ENCODE measurements around the gene SUN1. TPM values are rescaled to one million over a fixed set of nuclear protein-coding genes. Genes with fewer than 3 reads are reported as not detected.
A peak's percentile ranks its signal among the peaks of the same experiment; 100 is the strongest.
"Not testable (repeated sequence)": the region's sequence is repeated elsewhere in the genome, so short reads cannot be mapped to it uniquely, and the experiment has no call there.

Gene SUN1
- total RNA-seq, 1 donor from 2014 or later: 234 TPM

GRCh38 chr7:833601-834258, 1.5 kb downstream of the SUN1 start:
- DNase-seq (ENCODE audit: low read depth): peak; percentile 56

GRCh38 chr7:834277-834676, 2.0 kb downstream of the SUN1 start:
- no peak for DNase-seq (ENCODE audit: low read depth)

GRCh38 chr7:835021-835420, 2.7 kb downstream of the SUN1 start:
- no peak for DNase-seq (ENCODE audit: low read depth)

DNA sequence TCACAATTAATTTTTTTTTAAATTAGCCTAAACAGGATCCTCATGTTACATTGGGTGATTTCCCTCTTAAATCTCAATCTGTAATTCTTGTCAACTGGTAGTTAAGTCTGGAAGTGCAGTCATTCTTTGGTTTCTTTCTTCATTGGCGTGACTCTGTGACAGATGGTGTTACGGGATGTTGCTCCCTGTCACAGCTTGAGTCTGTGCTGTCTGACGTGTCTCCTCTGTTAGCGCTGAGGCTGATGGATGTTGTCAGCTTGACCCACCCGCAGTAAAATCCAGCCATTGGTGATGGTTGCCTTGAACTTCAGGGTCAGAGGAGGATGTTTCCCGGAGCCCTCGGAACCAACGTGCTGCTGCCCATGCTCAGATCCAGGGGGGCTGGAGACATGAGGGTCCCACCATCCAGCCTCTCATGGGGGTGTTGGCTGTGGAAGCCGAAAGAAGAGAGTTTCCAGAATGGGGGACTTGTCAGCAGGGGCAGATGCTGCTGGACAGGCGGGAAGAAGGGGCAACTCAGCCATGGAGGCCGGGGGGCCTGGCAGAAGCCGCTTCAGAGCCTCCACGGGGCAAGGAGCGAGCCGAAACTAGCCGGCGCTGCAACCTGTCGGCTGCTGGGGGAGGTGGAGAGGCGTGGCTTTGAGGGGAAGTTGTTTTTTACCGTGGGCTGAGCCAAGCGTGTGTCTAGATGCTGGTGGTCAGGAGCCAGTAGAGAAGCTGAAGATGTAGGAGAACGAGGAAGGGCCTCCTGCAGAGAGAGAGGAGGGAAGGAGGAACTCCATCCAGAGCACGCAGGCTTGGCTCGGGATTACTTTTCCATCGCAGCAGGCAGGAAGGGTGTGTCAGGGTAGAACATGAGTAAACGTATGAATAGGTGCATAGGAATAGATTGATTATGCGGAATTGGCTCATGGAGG, 3.5 kb downstream of the SUN1 start:
- DNase-seq (ENCODE audit: low read depth): peak; percentile 50

- peak; percentile 46 for DNase-seq (ENCODE audit: low read depth)
Observed at GRCh38 chr7:836429-836828, 4.2 kb downstream of the SUN1 start.

DNA sequence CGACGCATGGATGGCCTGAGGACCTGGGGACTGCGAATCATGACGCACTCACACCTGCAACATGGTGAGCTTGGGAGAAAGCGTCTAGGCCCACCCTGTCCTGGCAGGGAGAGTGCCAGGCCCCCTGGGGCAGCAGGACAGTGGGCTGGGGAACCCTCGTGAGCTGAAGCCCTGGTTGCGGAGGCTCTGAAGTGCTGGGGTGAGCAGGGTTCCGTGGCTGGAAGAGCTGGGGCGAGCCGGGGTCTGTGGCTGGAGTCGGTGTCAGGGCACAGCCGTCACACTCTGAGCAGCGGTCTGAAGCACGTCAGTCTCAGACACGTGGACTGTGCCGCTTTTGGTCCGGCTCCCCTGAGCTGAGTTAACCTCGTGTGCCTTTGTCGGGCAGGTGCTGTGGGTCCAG, 4.7 kb downstream of the SUN1 start:
- DNase-seq (ENCODE audit: low read depth): no peak

DNA sequence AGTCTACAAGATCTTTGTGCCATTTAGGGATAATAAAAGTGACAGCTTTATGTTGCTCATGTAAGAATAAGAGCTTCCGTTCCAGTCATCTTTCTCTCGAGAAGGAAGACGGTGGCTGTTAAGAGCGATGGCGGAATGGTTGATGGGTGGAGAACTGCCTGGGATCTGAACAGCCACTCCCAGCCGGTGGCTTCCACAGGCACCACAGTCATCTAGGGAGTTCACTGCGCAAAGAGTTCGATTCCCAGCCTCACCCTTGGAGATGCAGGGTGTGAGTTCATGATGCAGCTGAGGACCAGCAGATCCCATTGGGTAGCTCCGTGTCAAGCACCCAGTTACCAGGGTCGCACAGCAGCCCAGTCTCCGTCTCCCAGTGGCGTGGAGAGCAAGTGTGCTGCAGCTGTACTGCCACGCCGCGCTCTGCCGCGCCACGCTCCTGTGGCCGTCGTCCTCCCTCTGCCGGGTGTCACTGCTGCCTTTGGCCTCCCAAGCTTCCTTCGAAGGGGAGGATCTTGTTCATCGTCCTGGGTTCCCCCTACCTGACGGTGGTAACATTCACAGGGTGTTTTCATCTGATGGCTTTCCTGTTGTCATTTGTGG, 7.8 kb downstream of the SUN1 start:
- no peak for DNase-seq (ENCODE audit: low read depth)

- DNase-seq (ENCODE audit: low read depth): no peak
Observed at GRCh38 chr7:841943-842342, 9.7 kb downstream of the SUN1 start.

- no peak for DNase-seq (ENCODE audit: low read depth)
Observed at GRCh38 chr7:842431-843031, 10.3 kb downstream of the SUN1 start.

- DNase-seq (ENCODE audit: low read depth): no peak
Observed at GRCh38 chr7:843230-843629, 11.0 kb downstream of the SUN1 start.

DNA sequence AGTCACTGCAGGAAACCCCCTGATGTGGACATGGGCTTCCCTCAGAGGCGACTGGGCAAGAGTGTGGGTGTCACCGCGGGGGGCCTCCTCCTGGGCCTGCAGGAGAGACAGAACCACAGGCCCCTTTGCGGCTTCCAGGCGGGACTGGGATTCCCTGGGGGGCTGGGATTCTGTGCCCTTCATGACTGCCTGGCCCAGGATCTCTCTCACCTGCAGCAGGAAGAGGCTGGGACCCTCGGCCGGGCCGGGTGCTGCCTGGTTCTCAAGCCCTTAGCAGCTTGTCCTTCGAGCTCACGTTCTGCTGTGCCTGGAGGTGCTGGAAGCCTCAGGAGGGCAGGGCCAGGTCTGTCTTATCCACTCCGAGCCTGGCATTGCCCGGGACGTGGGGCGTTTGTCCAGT, 11.8 kb downstream of the SUN1 start:
- no peak for DNase-seq (ENCODE audit: low read depth)

GRCh38 chr7:844514-844913, 12.2 kb downstream of the SUN1 start:
- DNase-seq (ENCODE audit: low read depth): no peak

DNA sequence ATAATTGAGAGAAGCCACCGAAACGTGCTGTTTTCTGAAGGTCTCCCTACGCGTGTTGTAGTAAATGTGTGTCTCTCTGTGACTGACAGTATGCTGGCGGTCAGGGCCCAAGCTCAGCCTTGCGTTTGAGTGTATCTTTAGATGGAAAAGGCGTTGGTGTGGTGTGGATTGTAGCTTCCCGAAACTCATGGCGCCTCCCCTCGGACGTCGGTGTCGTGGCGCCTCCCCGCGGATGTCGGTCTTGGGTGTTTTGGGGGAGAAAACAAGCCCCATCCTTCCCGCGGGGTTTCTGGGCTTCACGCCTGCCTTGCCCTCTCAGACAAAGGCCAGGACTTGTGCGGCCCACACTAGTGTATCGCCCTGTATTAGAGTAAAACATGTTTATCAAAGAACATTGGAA, 12.8 kb downstream of the SUN1 start:
- no peak for DNase-seq (ENCODE audit: low read depth)

DNA sequence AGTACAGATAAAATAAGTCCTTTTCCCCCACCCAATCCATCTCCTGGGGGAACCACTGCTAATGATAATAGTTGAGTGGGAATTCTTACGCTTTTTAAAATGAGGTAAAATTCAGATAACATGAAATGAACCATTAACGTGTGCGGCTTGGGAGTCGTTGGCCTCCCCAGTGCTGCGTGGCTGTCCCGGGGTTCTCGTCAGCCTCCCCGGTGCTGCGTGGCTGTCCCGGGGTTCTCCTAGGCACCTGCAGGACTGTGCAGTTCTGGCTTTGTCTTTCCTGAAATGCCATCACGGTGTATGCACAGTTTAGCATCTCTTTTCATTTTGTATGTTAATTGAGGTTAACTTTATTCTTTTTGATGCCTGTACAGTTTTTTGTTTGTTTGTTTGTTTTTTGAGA, 13.5 kb downstream of the SUN1 start:
- DNase-seq (ENCODE audit: low read depth): no peak

DNA sequence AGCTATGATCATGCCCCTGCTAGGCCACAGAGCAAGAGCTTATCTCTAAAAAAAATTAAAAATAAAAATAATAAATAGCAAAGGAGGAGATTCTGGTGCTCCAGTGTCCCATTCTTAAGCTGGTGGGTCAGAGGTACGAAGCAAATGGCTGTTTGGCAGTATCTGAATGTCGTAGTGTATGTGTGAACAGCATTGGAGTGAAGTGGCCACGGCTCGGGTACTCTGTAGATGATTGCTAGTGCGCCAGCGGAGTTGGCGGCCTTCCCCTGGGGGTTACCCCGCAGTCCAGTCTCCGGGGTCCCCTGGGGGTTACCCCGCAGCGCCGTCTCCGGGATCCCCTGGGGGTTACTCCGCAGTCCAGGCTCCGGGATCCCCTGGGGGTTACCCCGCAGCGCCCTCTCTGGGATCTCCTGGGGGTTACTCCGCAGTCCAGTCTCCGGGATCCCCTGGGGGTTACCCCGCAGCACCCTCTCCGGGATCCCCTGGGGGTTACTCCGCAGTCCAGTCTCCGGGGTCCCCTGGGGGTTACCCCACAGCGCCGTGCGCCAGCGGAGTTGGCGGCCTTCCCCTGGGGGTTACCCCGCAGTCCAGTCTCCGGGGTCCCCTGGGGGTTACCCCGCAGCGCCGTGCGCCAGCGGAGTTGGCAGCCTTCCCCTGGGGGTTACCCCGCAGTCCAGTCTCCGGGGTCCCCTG, 14.8 kb downstream of the SUN1 start:
- not testable (repeated sequence) for DNase-seq (ENCODE audit: low read depth)

DNA sequence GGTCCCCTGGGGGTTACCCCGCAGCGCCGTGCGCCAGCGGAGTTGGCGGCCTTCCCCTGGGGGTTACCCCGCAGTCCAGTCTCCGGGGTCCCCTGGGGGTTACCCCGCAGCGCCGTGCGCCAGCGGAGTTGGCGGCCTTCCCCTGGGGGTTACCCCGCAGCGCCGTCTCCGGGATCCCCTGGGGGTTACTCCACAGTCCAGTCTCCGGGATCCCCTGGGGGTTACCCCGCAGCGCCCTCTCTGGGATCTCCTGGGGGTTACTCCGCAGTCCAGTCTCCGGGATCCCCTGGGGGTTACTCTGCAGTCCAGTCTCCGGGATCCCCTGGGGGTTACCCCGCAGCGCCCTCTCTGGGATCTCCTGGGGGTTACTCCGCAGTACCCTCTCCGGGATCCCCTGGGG, 15.5 kb downstream of the SUN1 start:
- DNase-seq (ENCODE audit: low read depth): not testable (repeated sequence)

GRCh38 chr7:849145-849544, 16.9 kb downstream of the SUN1 start:
- DNase-seq (ENCODE audit: low read depth): no peak

GRCh38 chr7:849781-850180, 17.5 kb downstream of the SUN1 start:
- DNase-seq (ENCODE audit: low read depth): no peak

DNA sequence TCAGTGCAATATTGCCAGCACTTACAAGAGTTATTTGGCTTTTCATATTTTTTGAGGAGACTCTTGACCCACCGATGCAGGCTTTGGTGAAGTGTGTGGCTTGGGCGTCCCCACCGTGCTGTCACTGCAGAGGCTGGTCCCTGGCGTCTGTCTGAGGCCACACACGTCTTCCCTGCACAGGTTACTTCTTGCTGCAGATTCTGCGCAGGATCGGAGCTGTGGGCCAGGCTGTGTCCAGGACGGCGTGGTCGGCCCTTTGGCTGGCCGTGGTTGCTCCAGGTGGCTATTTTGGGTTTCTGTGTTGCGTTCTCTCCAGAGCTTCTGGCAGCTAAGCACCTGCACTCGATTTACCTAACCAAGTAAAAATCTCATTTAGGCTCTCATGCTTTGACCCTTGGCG, 18.9 kb downstream of the SUN1 start:
- DNase-seq (ENCODE audit: low read depth): no peak

DNA sequence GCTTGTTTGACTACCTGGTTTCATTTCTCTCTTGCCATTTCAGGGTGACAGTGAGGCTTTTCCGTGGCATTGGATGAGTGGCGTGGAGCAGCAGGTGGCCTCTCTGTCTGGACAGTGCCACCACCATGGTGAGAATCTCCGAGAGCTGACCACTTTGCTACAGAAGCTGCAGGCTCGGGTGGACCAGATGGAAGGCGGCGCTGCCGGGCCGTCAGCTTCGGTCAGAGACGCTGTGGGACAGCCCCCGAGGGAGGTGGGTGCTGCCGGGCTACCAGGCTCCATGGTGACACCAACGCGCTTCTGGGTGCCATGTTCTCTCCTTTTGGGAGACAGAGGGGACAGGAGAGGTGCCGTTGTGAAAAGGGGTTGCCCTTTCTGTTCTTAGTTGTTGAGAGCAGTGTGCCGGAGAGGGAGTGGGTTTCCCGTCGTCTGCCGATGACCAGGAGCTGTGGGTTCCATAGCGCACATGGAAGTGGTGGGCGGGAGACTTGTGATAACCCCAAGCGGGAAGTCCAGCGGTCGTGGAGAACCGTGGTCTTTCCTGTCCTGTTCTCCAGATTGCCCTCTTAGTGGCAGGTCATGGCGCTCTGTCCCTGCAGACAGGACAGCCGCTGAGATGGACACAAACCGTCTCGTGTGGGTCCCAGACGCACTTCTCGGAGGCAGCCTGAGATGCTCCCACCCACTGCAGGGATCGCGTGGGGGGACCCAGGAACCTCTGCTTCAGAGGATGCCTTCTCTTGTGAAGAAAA, 21.3 kb downstream of the SUN1 start:
- DNase-seq (ENCODE audit: low read depth): no peak

DNA sequence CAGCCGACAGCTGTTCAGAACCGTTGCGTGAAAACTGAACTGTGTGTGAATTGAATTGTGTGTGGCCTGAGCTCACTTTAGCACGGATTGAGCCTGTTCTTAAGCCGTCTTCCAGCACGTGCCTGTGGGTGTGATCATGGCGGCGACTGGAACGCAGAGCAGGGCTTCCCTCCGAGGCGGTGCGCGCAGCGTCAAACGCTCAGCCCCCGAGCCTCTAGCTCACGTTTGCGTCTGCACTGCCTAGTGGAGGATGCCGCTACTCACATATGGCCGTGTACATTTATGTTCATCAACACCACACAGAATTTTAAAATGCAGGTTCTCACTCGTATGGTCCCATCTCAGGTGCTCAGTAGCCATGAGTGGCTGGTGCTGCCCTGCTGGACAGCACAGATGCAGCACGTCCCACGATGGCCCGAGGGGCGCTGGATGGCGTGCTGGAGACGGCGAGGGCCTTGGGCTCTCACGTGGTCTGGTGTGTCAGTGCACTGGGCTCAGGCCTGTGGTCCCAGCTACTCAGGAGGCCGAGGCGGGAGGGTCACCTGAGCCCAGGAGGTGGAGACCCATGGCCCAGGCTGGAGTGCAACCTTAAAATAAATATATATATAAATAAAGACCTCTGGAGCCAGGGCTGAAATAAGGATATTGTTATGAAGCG, 22.0 kb downstream of the SUN1 start:
- no peak for DNase-seq (ENCODE audit: low read depth)

Data from renal cortical epithelial cell (primary cell).